ENCODE data around the gene P3H2. TPM values are rescaled to one million over a fixed set of nuclear protein-coding genes. Genes with fewer than 3 reads are reported as not detected.

The P3H2 gene
- total RNA-seq, 2 donors from 2014 or later, result 285 to 322 TPM

GRCh38 chr3:190048932-190049441, 71.7 kb downstream of the P3H2 start:
- H3K9me3 Mint-ChIP-seq, result no peaks in the 10 kb centered on the region
- no peak overlapping the region for H3K4me3 Mint-ChIP-seq
- no peak overlapping the region for H3K4me3 ChIP-seq (ENCODE audit: low read length)
- H3K9me3 ChIP-seq (ENCODE audit: control insufficient read depth, low read length), result no peaks in the 10 kb centered on the region
- no peak overlapping the region for H3K9ac ChIP-seq (ENCODE audit: extremely low read depth, low read length, poor library complexity, severe bottlenecking)
- no peaks in the 10 kb centered on the region for H3K27me3 ChIP-seq (ENCODE audit: control insufficient read depth, insufficient read depth, low read length, poor library complexity, severe bottlenecking)
- H3K27ac ChIP-seq (ENCODE audit: low read depth, low read length), result no peak overlapping the region
- H3K36me3 Mint-ChIP-seq (ENCODE audit: low read depth), result peaks cover 22% of the 10 kb centered on the region
- 47 to 79% methylated on average over 4 to 9 of the region's 9 CpGs for WGBS, 2 experiments (ENCODE audit: insufficient coverage in 1 of 2, insufficient read length in 1 of 2)
- H3K36me3 ChIP-seq (ENCODE audit: control insufficient read depth, insufficient read depth, low read length), result peaks cover 66% of the 10 kb centered on the region
- H3K27me3 Mint-ChIP-seq (ENCODE audit: insufficient read depth), result no peaks in the 10 kb centered on the region
- DNase-seq, result no peak
- TF ChIP-seq, protein P1, sequence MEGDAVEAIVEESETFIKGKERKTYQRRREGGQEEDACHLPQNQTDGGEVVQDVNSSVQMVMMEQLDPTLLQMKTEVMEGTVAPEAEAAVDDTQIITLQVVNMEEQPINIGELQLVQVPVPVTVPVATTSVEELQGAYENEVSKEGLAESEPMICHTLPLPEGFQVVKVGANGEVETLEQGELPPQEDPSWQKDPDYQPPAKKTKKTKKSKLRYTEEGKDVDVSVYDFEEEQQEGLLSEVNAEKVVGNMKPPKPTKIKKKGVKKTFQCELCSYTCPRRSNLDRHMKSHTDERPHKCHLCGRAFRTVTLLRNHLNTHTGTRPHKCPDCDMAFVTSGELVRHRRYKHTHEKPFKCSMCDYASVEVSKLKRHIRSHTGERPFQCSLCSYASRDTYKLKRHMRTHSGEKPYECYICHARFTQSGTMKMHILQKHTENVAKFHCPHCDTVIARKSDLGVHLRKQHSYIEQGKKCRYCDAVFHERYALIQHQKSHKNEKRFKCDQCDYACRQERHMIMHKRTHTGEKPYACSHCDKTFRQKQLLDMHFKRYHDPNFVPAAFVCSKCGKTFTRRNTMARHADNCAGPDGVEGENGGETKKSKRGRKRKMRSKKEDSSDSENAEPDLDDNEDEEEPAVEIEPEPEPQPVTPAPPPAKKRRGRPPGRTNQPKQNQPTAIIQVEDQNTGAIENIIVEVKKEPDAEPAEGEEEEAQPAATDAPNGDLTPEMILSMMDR (conservative IDR thresholded peaks at IDR 0.05), result no peak
- no peaks in the 10 kb centered on the region for H3K4me1 ChIP-seq (ENCODE audit: control insufficient read depth, insufficient read depth, low read length)
- H3K27ac Mint-ChIP-seq, result no peak overlapping the region
- H3K4me1 Mint-ChIP-seq, result peaks cover 27% of the 10 kb centered on the region

DNA sequence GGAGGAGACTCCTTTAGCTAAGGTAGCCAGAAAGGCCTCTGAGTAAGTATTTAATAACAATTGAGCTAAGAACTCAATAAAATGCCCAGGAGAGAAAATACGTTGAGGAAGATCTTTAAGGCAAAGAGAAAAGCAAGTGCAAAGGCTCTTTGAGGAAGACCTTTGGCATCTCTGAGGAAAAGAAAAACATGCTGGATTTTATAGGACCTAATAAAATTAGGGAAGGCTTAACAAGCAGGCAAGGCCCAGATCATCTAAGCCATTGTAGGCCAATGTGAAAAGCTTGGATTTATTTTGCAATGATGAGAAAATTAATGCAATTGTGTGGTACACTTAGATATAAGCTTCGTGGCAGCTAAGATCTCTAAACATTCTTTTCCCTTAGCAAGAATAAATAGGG, 75.7 kb downstream of the P3H2 start:
- TF ChIP-seq, protein P1 (conservative IDR thresholded peaks at IDR 0.05), result no peak
- no peaks in the 10 kb centered on the region for H3K9me3 ChIP-seq (ENCODE audit: control insufficient read depth, low read length)
- H3K4me1 ChIP-seq (ENCODE audit: control insufficient read depth, insufficient read depth, low read length), result peaks cover 3% of the 10 kb centered on the region
- Mint-ChIP-seq H3K27me3 (ENCODE audit: insufficient read depth) (no peaks in the 10 kb centered on the region), H3K9me3 (no peaks in the 10 kb centered on the region), H3K4me3 (no peak overlapping the region), H3K36me3 (ENCODE audit: low read depth) (peaks cover 22% of the 10 kb centered on the region), H3K27ac (peak overlapping the region; percentile 32), H3K4me1 (peaks cover 41% of the 10 kb centered on the region)
- H3K36me3 ChIP-seq (ENCODE audit: control insufficient read depth, insufficient read depth, low read length), result peaks cover 69% of the 10 kb centered on the region
- H3K27me3 ChIP-seq (ENCODE audit: control insufficient read depth, insufficient read depth, low read length, poor library complexity, severe bottlenecking), result no peaks in the 10 kb centered on the region
- H3K27ac ChIP-seq (ENCODE audit: low read depth, low read length), result no peak overlapping the region
- H3K9ac ChIP-seq (ENCODE audit: extremely low read depth, low read length, poor library complexity, severe bottlenecking), result no peak overlapping the region
- WGBS, 2 experiments (ENCODE audit: insufficient coverage in 1 of 2, insufficient read length in 1 of 2), result 81 to 85% methylated on average over 2 of the region's 2 CpGs
- no peak overlapping the region for H3K4me3 ChIP-seq (ENCODE audit: low read length)
- no peak for DNase-seq

GRCh38 chr3:190044142-190044541, 76.6 kb downstream of the P3H2 start:
- Mint-ChIP-seq H3K4me3 (no peak overlapping the region), H3K36me3 (ENCODE audit: low read depth) (peaks cover 22% of the 10 kb centered on the region), H3K4me1 (peaks cover 42% of the 10 kb centered on the region), H3K27ac (no peak overlapping the region), H3K9me3 (no peaks in the 10 kb centered on the region), H3K27me3 (ENCODE audit: insufficient read depth) (no peaks in the 10 kb centered on the region)
- TF ChIP-seq, protein P1 (conservative IDR thresholded peaks at IDR 0.05), result no peak
- no peak overlapping the region for H3K9ac ChIP-seq (ENCODE audit: extremely low read depth, low read length, poor library complexity, severe bottlenecking)
- H3K36me3 ChIP-seq (ENCODE audit: control insufficient read depth, insufficient read depth, low read length), result peaks cover 61% of the 10 kb centered on the region
- no peak overlapping the region for H3K27ac ChIP-seq (ENCODE audit: low read depth, low read length)
- no peak for DNase-seq
- no peaks in the 10 kb centered on the region for H3K9me3 ChIP-seq (ENCODE audit: control insufficient read depth, low read length)
- no peaks in the 10 kb centered on the region for H3K27me3 ChIP-seq (ENCODE audit: control insufficient read depth, insufficient read depth, low read length, poor library complexity, severe bottlenecking)
- 87 to 90% methylated on average over 3 to 4 of the region's 4 CpGs for WGBS, 2 experiments (ENCODE audit: insufficient coverage in 1 of 2, insufficient read length in 1 of 2)
- no peak overlapping the region for H3K4me3 ChIP-seq (ENCODE audit: low read length)
- H3K4me1 ChIP-seq (ENCODE audit: control insufficient read depth, insufficient read depth, low read length), result peaks cover 3% of the 10 kb centered on the region

Measured in endodermal cell (in vitro differentiated cells).